ENCODE results near the gene HSDL1.

DNA sequence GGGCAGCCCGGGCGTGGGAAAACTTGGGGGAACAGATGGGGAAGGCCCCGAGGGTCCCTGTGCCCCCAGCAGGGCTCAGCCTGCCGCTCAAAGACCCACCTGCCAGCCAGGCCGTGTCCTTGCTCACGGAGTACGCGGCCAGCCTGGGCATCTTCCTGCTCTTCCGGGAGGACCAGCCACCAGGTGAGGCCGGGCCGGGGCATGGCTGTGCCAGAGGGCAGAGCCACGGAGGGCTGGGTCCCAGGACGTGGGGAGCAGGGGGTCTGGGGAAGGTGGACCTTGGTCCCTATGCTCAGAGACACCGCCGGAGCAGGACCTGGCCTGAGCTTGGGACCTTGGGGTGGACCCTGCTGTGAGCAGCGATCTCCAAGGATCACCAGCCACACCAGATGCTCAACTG, 46.5 kb upstream of the HSDL1 start:
- TF ChIP-seq EP300 (conservative IDR thresholded peaks at IDR 0.05; ENCODE audit: poor library complexity, severe bottlenecking) (no peak), SMC3 (conservative IDR thresholded peaks at IDR 0.05; ENCODE audit: poor library complexity) (no peak), POLR2AphosphoS5 (IDR thresholded peaks at IDR 0.05) (no peak), RAD21 (conservative IDR thresholded peaks at IDR 0.05) (no peak), MXI1 (conservative IDR thresholded peaks at IDR 0.05; ENCODE audit: poor library complexity, severe bottlenecking) (no peak)
- TF ChIP-seq, protein P1, sequence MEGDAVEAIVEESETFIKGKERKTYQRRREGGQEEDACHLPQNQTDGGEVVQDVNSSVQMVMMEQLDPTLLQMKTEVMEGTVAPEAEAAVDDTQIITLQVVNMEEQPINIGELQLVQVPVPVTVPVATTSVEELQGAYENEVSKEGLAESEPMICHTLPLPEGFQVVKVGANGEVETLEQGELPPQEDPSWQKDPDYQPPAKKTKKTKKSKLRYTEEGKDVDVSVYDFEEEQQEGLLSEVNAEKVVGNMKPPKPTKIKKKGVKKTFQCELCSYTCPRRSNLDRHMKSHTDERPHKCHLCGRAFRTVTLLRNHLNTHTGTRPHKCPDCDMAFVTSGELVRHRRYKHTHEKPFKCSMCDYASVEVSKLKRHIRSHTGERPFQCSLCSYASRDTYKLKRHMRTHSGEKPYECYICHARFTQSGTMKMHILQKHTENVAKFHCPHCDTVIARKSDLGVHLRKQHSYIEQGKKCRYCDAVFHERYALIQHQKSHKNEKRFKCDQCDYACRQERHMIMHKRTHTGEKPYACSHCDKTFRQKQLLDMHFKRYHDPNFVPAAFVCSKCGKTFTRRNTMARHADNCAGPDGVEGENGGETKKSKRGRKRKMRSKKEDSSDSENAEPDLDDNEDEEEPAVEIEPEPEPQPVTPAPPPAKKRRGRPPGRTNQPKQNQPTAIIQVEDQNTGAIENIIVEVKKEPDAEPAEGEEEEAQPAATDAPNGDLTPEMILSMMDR (IDR thresholded peaks at IDR 0.05; ENCODE audit: poor library complexity, severe bottlenecking) = no peak
- TF ChIP-seq, protein P2, sequence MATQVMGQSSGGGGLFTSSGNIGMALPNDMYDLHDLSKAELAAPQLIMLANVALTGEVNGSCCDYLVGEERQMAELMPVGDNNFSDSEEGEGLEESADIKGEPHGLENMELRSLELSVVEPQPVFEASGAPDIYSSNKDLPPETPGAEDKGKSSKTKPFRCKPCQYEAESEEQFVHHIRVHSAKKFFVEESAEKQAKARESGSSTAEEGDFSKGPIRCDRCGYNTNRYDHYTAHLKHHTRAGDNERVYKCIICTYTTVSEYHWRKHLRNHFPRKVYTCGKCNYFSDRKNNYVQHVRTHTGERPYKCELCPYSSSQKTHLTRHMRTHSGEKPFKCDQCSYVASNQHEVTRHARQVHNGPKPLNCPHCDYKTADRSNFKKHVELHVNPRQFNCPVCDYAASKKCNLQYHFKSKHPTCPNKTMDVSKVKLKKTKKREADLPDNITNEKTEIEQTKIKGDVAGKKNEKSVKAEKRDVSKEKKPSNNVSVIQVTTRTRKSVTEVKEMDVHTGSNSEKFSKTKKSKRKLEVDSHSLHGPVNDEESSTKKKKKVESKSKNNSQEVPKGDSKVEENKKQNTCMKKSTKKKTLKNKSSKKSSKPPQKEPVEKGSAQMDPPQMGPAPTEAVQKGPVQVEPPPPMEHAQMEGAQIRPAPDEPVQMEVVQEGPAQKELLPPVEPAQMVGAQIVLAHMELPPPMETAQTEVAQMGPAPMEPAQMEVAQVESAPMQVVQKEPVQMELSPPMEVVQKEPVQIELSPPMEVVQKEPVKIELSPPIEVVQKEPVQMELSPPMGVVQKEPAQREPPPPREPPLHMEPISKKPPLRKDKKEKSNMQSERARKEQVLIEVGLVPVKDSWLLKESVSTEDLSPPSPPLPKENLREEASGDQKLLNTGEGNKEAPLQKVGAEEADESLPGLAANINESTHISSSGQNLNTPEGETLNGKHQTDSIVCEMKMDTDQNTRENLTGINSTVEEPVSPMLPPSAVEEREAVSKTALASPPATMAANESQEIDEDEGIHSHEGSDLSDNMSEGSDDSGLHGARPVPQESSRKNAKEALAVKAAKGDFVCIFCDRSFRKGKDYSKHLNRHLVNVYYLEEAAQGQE (IDR thresholded peaks at IDR 0.05; ENCODE audit: borderline replicate concordance) = no peak
